Dendritic cell treated with granulocyte-macrophage colony-stimulating factor and Interleukin-4, amounts not matched to agents 40 ng/mL and 50 ng/mL, for 4 days (primary cell): ENCODE data around the gene KIRREL3.

Experiments used
- H3K27ac Mint-ChIP-seq: one replicate; pipeline ENCODE4 v1.8.0; 2022; ENCODE audit warnings: mild to moderate bottlenecking, mixed read lengths
- H3K27me3 Mint-ChIP-seq: one replicate; pipeline ENCODE4 v1.8.0; 2022; ENCODE audit warnings: mild to moderate bottlenecking, mixed read lengths
- H3K36me3 Mint-ChIP-seq: one replicate; pipeline ENCODE4 v1.8.0; 2022; ENCODE audit warnings: low read depth, mixed read lengths
- H3K4me1 Mint-ChIP-seq: one replicate; pipeline ENCODE4 v1.8.0; 2022; ENCODE audit warnings: low read depth, mixed read lengths
- H3K4me3 Mint-ChIP-seq: one replicate; pipeline ENCODE4 v1.8.0; 2022; ENCODE audit warnings: mild to moderate bottlenecking, moderate library complexity, mixed read lengths
- H3K9me3 Mint-ChIP-seq: one replicate; pipeline ENCODE4 v1.8.0; 2022; ENCODE audit warnings: mixed read lengths
- intact Hi-C: fragments of 100-400 bp; cut with micrococcal nuclease; formaldehyde crosslinking; loops from one replicate; pipeline ENCODE4 v1.15.0; 2022

KIRREL3 gene

DNA sequence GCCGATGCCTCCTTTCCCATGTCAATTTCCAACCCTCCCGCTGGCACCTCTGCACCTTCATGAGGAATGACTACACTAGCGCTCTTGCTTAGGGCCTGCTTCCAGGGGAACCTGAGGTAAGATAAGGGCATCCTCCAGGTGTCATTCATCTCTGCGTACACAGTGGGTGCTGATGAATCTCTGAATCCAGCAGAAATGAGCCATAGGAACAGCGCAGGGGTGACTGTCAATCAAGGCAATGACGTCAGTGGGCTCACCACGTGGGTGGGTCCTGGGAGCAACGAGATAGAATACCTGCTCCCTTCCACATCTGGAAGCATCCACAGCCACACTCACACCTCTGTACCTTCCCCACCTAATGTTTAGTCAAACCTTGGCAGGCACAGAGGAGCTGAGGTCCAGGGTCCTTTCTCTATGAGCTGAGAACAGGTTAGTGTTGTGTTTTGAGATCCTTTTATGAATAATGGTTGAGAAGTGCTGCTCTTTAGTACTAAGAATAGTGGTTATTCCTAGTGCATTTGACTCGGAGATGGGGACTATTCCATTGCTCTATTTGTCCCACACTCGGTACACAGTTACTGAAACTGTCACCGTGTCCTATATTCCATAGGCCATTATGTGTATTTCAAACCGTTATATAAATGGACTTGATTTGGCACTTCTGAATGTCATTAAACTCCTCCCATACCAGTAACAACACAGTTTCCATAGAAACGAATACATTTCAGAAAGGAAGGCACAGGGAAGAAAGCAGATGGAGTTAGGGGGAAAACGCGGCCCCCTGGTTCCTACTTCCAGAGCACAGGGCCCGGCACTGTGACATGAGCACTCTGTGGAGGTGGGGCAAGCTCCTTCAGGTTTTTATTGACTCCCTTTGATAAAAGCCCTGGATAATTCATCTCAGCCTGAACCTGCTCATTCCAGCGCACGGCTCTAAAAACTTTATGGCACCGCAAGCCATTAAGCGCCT lies 451.7 kb downstream of the KIRREL3 start:
- Mint-ChIP-seq H3K4me1 (no peaks in the 10 kb centered on the region), H3K27me3 (peaks cover 11% of the 10 kb centered on the region), H3K9me3 (no peaks in the 10 kb centered on the region), H3K4me3 (no peak overlapping the region), H3K27ac (no peak overlapping the region), H3K36me3 (no peaks in the 10 kb centered on the region)
- intact Hi-C loops = no loop called here

- Mint-ChIP-seq H3K27ac (no peak overlapping the region), H3K4me1 (no peaks in the 10 kb centered on the region), H3K36me3 (no peaks in the 10 kb centered on the region), H3K27me3 (peaks cover 21% of the 10 kb centered on the region), H3K9me3 (no peaks in the 10 kb centered on the region), H3K4me3 (no peak overlapping the region)
- intact Hi-C loops = no loop called here
These were observed 452.9 kb downstream of the KIRREL3 start for GRCh38 chr11:126547691-126548090.

GRCh38 chr11:126547161-126547560 lies 453.4 kb downstream of the KIRREL3 start:
- Mint-ChIP-seq H3K36me3 (no peaks in the 10 kb centered on the region), H3K27ac (no peak overlapping the region), H3K4me3 (no peak overlapping the region), H3K9me3 (no peaks in the 10 kb centered on the region), H3K27me3 (peaks cover 21% of the 10 kb centered on the region), H3K4me1 (no peaks in the 10 kb centered on the region)
- intact Hi-C loops = no loop called here

DNA sequence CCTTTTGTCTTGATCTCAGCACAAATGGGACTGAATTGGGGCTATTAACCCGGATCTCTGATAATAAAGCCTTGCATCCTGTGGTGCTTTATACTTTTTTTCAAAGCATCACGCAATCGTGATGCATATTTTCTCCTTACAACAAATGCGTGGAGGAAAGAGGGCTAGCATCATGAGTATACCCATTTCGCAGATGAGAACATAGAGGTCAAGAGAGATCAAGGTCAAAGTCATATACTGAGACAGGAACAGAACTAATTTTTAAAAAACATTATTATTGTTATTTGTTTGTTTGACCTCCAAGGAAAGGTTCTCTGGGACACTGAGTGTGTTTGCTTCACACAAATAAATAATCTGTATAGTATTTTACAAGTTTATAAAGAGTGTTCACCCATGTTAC lies 453.9 kb downstream of the KIRREL3 start:
- no peaks in the 10 kb centered on the region for H3K9me3 Mint-ChIP-seq
- H3K27ac Mint-ChIP-seq = no peak overlapping the region
- H3K36me3 Mint-ChIP-seq = no peaks in the 10 kb centered on the region
- H3K4me3 Mint-ChIP-seq = no peak overlapping the region
- intact Hi-C loops = no loop called here
- peaks cover 21% of the 10 kb centered on the region for H3K27me3 Mint-ChIP-seq
- H3K4me1 Mint-ChIP-seq = no peaks in the 10 kb centered on the region

DNA sequence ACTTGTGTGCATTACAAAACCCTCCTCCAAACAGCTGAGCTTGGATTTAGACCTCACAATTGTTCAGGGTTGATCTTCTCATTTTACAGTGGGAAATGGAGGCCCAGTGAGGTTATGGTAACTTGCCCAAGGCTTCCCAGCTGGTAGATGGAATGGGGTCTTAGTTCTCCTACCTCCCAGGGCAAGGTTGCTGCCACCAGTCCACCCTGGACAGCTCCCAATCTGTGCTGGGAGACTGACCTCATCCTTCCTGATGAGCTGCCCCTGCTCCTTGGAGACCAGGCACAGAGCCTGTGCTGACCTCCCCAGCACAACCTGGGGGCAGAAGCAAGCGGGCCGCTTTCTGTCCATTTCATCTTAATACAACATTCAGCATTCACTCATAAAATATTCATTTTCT lies 454.4 kb downstream of the KIRREL3 start:
- intact Hi-C loops = no loop called here
- Mint-ChIP-seq H3K4me1 (no peaks in the 10 kb centered on the region), H3K36me3 (no peaks in the 10 kb centered on the region)

GRCh38 chr11:126545057-126545555 lies 455.5 kb downstream of the KIRREL3 start:
- no peaks in the 10 kb centered on the region for H3K36me3 Mint-ChIP-seq
- intact Hi-C loops = no loop called here
- H3K9me3 Mint-ChIP-seq = no peaks in the 10 kb centered on the region
- H3K27me3 Mint-ChIP-seq = peaks cover 21% of the 10 kb centered on the region
- no peaks in the 10 kb centered on the region for H3K4me1 Mint-ChIP-seq
- no peak overlapping the region for H3K4me3 Mint-ChIP-seq
- H3K27ac Mint-ChIP-seq = no peak overlapping the region

More for the DNA sequence above, 454.4 kb downstream of the KIRREL3 start:
- Mint-ChIP-seq H3K4me3 (no peak overlapping the region), H3K27me3 (peaks cover 21% of the 10 kb centered on the region), H3K9me3 (no peaks in the 10 kb centered on the region), H3K27ac (no peak overlapping the region)

DNA sequence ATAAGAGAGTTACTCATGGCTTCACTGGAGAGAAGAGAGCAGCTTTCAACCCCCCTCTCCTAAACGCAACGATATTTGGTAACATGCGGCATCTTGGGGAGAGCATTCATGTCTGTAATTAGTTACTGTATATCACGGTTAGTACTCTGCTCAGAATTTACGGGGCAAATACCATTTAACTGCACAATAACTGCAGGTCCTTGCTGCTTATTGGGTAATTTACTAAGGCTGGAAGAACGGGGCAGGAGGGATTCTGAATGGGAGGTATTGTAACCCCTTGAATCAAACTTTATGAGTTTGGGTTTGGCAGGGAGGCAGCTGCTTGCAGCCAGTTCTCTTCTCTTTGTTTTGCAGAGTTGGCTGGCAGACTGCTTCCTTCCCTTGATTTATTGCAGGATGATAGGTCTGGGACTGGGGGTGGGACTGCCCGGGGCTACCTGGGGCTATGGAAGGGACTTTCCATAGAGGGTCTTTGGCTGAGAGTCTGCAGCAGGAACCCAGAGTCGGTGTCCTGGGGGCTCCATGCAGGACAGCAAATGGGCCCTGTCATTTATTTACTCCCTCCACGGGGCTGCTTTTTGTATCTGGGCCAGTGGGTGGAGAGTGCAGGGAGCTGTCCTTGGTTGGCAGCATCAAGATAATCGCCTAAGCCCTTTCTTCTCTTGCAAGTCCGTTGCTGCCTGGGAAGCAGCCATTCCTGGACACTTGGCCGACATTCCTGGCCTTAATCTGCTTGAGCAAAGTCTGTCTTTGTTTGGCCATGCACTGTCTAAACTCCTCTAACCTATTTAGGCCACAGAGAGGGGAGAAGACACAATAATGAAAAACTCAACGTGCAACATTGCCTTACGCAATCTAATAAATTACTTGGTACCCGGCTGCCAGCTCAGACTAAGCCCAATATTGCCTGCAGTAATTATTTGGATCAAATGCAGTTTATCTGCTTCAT lies 456.2 kb downstream of the KIRREL3 start:
- no peaks in the 10 kb centered on the region for H3K4me1 Mint-ChIP-seq

GRCh38 chr11:126543691-126544090 lies 456.9 kb downstream of the KIRREL3 start:
- H3K9me3 Mint-ChIP-seq = no peaks in the 10 kb centered on the region
- peaks cover 21% of the 10 kb centered on the region for H3K27me3 Mint-ChIP-seq
- intact Hi-C loops = no loop called here

More for the DNA sequence above, 456.2 kb downstream of the KIRREL3 start:
- Mint-ChIP-seq H3K4me3 (no peak overlapping the region), H3K9me3 (no peaks in the 10 kb centered on the region), H3K36me3 (no peaks in the 10 kb centered on the region), H3K27me3 (peaks cover 21% of the 10 kb centered on the region), H3K27ac (no peak overlapping the region)
- intact Hi-C loops = no loop called here

DNA sequence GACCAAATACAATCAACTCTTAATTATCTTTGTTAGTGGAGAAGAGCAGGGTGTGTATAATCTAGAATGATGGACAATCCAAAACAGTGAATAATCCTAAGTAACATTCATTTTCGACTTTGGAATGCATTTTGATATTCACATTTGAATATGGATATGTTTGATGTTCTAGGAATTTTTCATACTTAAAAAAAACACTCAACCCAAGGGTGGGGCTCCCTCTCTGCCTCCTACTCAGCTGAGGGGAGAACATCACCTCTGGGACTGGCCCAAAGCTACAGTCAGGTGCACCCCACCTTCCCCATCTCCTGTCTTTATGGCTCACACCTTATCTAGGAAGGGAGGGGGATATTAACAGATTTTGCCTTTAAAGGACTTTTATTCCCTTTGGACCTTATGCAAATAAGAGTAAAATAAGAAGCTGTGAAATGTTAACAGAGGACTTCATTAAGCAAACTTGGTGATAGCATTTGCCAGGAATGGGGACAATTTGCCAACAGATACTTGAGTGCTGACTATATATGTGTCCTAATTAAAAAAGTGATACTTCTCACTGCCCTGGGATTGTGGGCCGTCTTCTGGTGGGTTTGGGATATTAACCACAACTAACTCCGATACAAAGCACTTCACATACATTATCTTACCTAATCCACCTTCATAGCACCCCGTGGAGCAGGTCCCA lies 458.1 kb downstream of the KIRREL3 start:
- intact Hi-C loops = no loop called here
- no peaks in the 10 kb centered on the region for H3K4me1 Mint-ChIP-seq
- H3K9me3 Mint-ChIP-seq = no peaks in the 10 kb centered on the region
- H3K27me3 Mint-ChIP-seq = peaks cover 21% of the 10 kb centered on the region
- no peaks in the 10 kb centered on the region for H3K36me3 Mint-ChIP-seq
- H3K27ac Mint-ChIP-seq = no peak overlapping the region
- H3K4me3 Mint-ChIP-seq = no peak overlapping the region

More at GRCh38 chr11:126543691-126544090, 456.9 kb downstream of the KIRREL3 start:
- Mint-ChIP-seq H3K27ac (no peak overlapping the region), H3K4me3 (no peak overlapping the region), H3K4me1 (no peaks in the 10 kb centered on the region), H3K36me3 (no peaks in the 10 kb centered on the region)

DNA sequence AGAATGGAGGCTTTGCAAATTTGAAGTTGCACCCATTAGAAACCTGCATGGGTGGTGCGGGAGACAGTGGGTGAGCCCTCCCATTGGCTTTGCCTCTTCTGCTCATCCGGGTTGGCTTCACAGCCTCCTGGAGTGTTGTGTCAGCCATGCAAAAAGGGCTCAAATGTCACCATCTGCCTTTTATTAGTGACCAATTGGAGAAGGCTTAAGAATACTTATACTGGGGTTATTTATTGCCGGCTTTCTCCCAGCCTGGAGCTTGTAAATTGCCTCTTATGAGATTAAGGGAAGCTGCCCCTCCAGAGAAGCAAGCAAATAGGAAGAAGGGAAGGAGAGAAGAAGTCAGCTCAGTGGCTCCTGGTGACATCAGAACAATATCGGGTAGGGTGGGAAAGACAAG lies 462.5 kb downstream of the KIRREL3 start:
- H3K36me3 Mint-ChIP-seq = no peaks in the 10 kb centered on the region
- H3K4me3 Mint-ChIP-seq = no peak overlapping the region
- H3K4me1 Mint-ChIP-seq = no peaks in the 10 kb centered on the region
- no peak overlapping the region for H3K27ac Mint-ChIP-seq
- H3K27me3 Mint-ChIP-seq = peaks cover 3% of the 10 kb centered on the region
- intact Hi-C loops = no loop called here
- no peaks in the 10 kb centered on the region for H3K9me3 Mint-ChIP-seq

GRCh38 chr11:126537492-126537891 lies 463.1 kb downstream of the KIRREL3 start:
- Mint-ChIP-seq H3K27me3 (no peaks in the 10 kb centered on the region), H3K4me1 (no peaks in the 10 kb centered on the region), H3K4me3 (no peak overlapping the region)

GRCh38 chr11:126534141-126534805 lies 466.3 kb downstream of the KIRREL3 start:
- Mint-ChIP-seq H3K36me3 (no peaks in the 10 kb centered on the region), H3K9me3 (no peaks in the 10 kb centered on the region), H3K27ac (no peak overlapping the region), H3K27me3 (no peaks in the 10 kb centered on the region), H3K4me3 (no peak overlapping the region), H3K4me1 (no peaks in the 10 kb centered on the region)
- intact Hi-C loops = no loop called here

More at GRCh38 chr11:126537492-126537891, 463.1 kb downstream of the KIRREL3 start:
- H3K36me3 Mint-ChIP-seq = no peaks in the 10 kb centered on the region
- H3K27ac Mint-ChIP-seq = no peak overlapping the region
- intact Hi-C loops = no loop called here
- H3K9me3 Mint-ChIP-seq = no peaks in the 10 kb centered on the region

DNA sequence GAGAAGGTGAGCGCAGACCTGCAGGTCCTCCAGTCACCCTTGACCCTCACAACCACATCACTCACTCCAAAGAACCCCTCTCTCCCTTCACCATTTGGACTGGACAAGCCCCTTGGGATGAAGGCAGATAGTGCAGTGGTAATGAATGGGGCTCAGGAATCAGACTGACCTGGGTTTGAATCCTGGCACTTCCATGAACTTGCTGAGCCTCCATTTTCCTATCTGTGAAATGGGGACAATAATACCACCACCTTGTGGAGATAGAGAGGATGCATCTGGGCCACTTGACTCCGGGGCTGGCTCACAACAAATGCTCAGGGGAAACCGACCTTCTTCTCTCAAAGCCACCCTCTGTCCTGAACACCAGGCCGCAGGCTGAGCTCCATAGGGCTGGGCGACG lies 467.0 kb downstream of the KIRREL3 start:
- H3K4me1 Mint-ChIP-seq = no peaks in the 10 kb centered on the region
- no peak overlapping the region for H3K27ac Mint-ChIP-seq
- no peaks in the 10 kb centered on the region for H3K36me3 Mint-ChIP-seq
- intact Hi-C loops = no loop called here
- no peaks in the 10 kb centered on the region for H3K27me3 Mint-ChIP-seq
- no peak overlapping the region for H3K4me3 Mint-ChIP-seq
- H3K9me3 Mint-ChIP-seq = no peaks in the 10 kb centered on the region
